H1 (cell line): ENCODE results near the gene DELE1. TPM values are rescaled to one million over a fixed set of nuclear protein-coding genes. Genes with fewer than 3 reads are reported as not detected.

Experiments
- CHD7 ChIP-seq: fragments of 300-600 bp; sonication (generic); IDR thresholded peaks from 2 replicates; pipeline ENCODE4 v1.7.1; 2012; ENCODE audit warnings: low read length, moderate library complexity, mild to moderate bottlenecking, inconsistent platforms; ENCODE audit not compliant: insufficient replicate concordance
- SUZ12 ChIP-seq: fragments of 200-600 bp; sonication (generic); IDR thresholded peaks from 2 replicates; pipeline ENCODE4 v1.6.1; 2012; ENCODE audit warnings: mild to moderate bottlenecking, inconsistent platforms, low read length, moderate library complexity, mixed read lengths
- polyA plus RNA-seq, 7 experiments: library from polyadenylated mRNA; depleted of rRNA in 3 of 7; stranded (reverse) in 5 of 7; unstranded in 2 of 7; fragments of >200 nt in 5 of 7; fragments of 200-250 nt in 2 of 7; gene quantifications; 1 replicate in 5 of 7; 2 replicates in 1 of 7; 4 replicates in 1 of 7; pipeline versions ENCODE4 v1.2.1 to v1.2.3, GENCODE V29; 2011 to 2013; ENCODE audit warnings: missing spikeins in 2 of 7, mixed read lengths in 2 of 7
- total RNA-seq: library from RNA; stranded (reverse); fragmentation: NEBNext Ultra II Directional; extraction: Animal tissue kit (Norgen Biotek cat#: 25700); gene quantifications from 2 replicates; pipeline ENCODE4 v1.2.1, GENCODE V29; 2021

The DELE1 gene
- total and polyA plus RNA-seq, 2 of the 8 experiments (the other 6 are each of a cell fraction or from before 2014, with no cell fraction given) = 61.4 to 114 TPM

DNA sequence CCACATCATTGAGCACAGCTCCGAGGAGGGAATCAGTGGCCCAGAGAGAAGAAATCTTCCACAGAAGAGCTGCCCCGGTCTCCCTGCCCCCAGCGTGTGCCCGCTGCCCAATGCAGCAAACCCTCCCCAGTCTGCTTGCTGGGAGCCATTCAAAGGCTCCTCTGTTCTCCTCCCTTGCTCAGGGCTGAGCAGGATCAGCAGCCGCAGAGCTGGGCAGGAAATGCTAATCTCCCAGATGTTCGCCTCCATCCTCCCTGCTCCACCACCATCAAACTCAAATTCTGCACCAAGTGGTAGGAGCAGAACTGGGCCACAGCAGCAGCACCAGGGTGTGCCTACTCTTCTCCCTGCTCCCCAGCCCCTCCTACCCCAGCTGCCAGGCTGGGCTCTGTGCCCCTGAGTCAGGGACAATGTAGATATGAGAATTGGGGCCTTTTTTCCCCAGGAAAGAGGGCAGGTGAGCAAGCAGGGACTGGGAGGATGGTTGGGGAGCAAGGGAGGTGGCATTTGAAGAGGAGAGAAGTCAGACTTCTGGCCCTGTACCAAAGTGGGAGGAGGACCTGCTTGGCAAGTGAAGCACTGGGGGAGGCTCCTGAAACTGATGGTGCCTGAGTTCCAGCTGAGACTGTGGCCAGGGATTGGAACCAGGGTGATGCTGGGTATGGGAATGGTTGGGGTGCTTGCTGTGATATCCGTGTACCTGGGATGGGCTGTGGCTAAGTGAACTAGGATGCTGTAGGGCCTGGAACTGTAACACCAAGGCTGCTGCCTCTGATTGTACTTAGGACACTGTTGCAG, 43.5 kb upstream of the DELE1 start (continued):
- TF ChIP-seq CHD7 (no peak), SUZ12 (no peak)
